ENCODE measurements around the gene SH3RF3.

SH3RF3 gene

DNA sequence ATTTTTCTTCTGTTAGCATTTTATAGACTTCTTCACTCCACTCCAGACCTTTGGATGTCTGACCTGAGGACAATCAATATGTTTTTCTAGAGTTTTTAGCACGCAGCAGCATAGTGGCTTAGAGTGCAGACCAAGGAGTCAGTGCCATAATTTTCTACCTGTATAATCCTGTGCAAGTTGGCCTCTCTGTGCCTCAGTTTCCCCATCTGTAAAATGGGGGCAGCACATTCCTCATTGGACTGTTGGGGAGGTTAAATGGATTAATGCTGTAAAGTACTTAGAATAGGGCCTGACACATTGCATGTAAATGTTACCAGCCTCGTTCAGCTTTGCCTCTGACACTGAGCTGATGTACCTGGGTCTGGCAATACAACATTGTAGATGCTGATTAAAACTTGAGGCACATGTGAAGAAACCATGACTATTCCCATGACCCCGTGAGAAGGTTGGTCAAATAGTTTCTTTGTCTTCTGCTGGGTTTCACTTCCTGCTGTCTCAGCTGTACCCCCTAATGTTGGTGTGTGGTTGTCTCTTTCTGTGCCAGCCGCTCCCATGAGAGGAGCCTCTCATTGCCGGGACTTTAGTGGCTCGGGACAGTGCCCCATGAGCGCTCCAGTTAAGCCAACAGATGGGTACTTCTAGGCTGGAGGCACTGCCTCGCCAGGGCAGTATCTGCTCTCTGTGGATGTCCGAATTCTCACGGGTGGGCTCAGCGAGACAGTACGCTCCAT is 125.3 kb downstream of the SH3RF3 start:
- Histone ChIP-seq H3K4me3 (no peak overlapping the region), H3K27ac (no peak overlapping the region)
- TF ChIP-seq, protein P1, sequence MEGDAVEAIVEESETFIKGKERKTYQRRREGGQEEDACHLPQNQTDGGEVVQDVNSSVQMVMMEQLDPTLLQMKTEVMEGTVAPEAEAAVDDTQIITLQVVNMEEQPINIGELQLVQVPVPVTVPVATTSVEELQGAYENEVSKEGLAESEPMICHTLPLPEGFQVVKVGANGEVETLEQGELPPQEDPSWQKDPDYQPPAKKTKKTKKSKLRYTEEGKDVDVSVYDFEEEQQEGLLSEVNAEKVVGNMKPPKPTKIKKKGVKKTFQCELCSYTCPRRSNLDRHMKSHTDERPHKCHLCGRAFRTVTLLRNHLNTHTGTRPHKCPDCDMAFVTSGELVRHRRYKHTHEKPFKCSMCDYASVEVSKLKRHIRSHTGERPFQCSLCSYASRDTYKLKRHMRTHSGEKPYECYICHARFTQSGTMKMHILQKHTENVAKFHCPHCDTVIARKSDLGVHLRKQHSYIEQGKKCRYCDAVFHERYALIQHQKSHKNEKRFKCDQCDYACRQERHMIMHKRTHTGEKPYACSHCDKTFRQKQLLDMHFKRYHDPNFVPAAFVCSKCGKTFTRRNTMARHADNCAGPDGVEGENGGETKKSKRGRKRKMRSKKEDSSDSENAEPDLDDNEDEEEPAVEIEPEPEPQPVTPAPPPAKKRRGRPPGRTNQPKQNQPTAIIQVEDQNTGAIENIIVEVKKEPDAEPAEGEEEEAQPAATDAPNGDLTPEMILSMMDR (IDR thresholded peaks at IDR 0.05) = no peak
- DNase-seq (ENCODE audit: low spot score) = no peak

DNA sequence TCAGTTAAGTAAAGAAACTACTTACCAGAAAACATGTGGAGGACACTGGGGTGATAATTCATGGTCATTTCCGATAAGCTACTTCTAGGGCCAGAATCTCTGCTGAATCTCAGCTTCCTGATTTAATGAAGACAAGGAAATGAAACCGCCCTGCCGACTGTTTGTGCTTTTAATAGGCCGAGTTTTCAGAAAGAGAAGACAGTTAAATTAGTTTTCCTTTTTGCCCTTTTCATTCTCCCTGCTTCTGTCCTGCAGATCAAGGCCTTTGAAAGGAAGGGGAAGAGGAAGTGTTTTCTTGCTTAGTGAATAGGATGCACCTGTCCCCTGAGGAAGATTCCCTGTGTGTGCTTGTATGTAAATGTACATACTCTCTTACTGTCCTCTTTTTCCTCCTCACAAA is 126.6 kb downstream of the SH3RF3 start:
- DNase-seq (ENCODE audit: low spot score) = no peak
- peak overlapping the region in 1 of 2 donors; percentile 62 for H3K27ac ChIP-seq
- H3K4me3 ChIP-seq = no peak overlapping the region
- TF ChIP-seq, protein P1 (IDR thresholded peaks at IDR 0.05) = no peak

DNA sequence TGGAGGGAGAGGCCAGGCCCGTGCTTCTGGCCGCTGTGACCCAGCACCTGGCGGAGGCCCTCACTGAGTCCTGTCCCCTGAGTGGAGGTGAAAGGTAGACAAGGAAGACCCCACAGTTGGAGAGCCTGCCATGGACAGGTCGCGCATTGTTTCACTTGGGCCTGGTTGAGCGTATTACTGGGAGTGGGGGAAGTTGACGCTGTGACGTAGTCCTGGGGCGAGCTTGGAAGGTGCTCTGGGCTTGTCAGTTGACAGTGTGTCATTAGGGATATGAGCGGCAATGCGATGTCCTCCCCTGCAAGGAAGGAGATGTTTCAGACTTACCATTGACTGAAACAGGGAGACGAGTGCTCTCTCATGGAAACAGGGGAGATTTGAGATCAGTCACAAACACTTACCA is 127.1 kb downstream of the SH3RF3 start:
- Histone ChIP-seq H3K27ac (peak overlapping the region in 1 of 2 donors; percentile 62), H3K4me3 (no peak overlapping the region)
- TF ChIP-seq, protein P1 (IDR thresholded peaks at IDR 0.05) = no peak
- no peak for DNase-seq (ENCODE audit: low spot score)

DNA sequence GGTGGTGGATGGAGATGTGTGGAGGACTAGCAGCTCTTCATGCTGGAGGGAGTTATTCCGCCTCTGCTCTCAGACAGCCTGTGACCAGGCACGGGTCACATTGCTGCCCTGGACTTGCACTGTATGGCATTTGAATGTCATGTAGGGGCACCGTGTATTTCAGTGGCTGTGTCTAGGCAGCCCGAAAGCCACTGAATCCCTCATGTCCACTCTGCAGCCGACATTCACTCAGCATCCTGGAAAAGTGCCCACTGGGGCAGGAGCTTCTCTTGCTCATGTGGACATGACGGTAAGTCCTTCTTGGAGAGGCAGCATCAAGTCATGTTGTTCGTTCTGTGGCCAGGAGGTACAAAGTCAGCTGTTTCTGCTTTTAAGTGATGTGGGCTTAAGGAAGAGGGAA is 127.9 kb downstream of the SH3RF3 start:
- peak overlapping the region; percentile 20 for H3K4me3 ChIP-seq
- TF ChIP-seq, protein P1 (IDR thresholded peaks at IDR 0.05) = no peak
- DNase-seq (ENCODE audit: low spot score) = no peak
- H3K27ac ChIP-seq = no peak overlapping the region

DNA sequence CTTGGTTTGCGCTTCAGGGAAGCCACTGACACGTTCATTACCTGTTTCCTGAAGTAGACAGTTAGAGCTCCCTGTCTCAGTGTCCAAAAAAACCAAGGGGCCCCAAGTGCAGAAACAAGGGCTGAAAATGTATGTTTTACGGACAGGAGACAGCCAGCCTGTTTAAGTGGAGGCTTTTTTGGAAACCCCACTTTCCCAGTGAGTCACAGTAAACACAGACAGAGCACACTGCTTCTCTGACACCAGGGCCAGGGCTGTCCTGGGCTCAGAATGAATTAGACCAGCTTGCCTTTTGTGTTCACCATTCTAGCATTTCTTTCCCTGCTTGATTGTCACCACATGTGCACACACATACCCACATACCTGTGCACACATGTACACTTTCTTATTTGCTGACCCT is 128.6 kb downstream of the SH3RF3 start:
- Histone ChIP-seq H3K4me3 (no peak overlapping the region), H3K27ac (no peak overlapping the region)
- no peak for DNase-seq (ENCODE audit: low spot score)
- TF ChIP-seq, protein P1 (IDR thresholded peaks at IDR 0.05) = no peak

DNA sequence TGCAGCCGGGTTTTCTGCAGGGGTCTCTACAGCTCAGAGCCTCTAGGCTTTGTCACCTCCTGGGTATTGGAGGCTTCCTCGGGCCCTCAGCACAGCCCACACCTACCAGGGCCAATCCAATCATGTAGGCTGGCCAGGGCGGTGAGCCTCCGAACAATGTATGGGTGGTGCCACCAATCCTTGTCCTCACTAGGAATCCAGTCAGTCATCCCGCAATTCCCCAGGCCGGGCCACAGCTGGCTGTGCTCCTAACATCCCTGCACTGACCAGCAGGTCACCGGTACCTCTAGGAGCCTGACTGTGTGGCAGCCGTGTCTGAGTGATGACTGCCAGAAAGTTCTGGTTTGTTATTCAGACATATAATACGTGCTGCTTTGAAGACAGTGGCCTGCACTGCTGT is 129.4 kb downstream of the SH3RF3 start:
- Histone ChIP-seq H3K4me3 (no peak overlapping the region), H3K27ac (no peak overlapping the region)
- TF ChIP-seq, protein P1 (IDR thresholded peaks at IDR 0.05) = no peak
- DNase-seq (ENCODE audit: low spot score) = no peak

DNA sequence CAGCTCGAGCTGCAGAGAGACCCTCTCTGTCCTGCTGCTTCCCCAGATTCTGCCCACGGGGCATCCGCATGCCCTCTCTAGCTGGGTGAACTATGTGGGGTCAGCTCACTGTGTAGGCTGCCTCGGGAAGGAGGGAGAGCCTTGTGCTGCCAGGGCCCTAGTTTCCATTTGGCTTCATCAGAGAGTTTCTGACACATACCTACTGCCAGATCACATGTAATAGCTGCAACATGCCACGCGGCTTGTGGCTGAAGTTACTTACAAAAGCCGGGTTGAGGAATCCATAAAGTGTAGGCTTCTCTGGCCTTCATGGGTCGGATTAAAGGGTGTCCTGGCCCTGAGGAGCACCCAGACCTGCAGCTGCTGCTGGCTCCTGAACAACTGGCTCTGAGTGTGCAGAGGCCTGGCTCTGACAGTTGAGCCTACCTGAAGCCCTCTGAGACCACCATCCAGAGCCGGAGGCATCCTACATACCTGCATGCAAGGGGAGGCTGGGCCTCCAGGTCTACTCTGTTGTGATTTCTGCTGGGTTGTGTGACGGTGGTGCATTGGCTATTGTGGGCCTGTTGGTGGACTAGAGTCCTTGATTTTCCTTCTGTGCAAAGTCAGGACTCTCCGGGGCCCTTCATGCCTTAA is 130.0 kb downstream of the SH3RF3 start:
- TF ChIP-seq, protein P1 (IDR thresholded peaks at IDR 0.05) = no peak
- Histone ChIP-seq H3K27ac (no peak overlapping the region), H3K4me3 (no peak overlapping the region)
- no peak for DNase-seq (ENCODE audit: low spot score)
